ENCODE data around the gene CALM1. TPM values are rescaled to one million over a fixed set of nuclear protein-coding genes. Genes with fewer than 3 reads are reported as not detected.

The CALM1 gene
- 308 and 396 TPM in 2 replicates for total RNA-seq (2014; rRNA removed; shearing (Covaris generic); ENCODE audit: low replicate concordance)

GRCh38 chr14:90396341-90397339 lies at the start of gene CALM1:
Gene CALM1 (plus strand): TSS chr14:90397029. CDS start chr14:90397231, 202 bp downstream.
- DNase-seq (ENCODE audit: low read depth): peak; percentile 83
- in situ Hi-C loops (cut with HindIII; ENCODE audit: low pct_unique_long_range_greater_than_20kb, low sequenced_read_pairs): no loop called here

DNA sequence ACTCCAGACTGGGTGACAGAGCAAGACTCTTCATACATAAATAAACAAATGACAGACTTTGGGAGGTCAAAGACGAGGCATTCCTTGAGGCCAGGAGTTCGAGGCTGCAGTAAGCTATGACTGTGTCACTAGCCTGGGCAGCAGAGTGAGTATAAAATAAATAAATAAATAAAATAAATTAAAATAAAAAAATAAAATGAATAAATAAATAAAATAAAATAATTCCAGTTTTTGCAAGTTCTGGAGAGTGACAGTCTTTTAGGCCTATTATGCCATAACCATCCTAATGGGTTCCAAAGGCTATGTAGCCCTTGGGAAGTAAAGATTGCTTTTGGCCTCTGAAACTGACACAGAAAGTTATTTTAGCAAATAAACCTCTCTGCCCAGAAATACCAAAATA lies 48.6 kb upstream of the CALM1 start:
- in situ Hi-C loops (cut with HindIII; ENCODE audit: low pct_unique_long_range_greater_than_20kb, low sequenced_read_pairs): no loop called here
- DNase-seq (ENCODE audit: low read depth): no peak

DNA sequence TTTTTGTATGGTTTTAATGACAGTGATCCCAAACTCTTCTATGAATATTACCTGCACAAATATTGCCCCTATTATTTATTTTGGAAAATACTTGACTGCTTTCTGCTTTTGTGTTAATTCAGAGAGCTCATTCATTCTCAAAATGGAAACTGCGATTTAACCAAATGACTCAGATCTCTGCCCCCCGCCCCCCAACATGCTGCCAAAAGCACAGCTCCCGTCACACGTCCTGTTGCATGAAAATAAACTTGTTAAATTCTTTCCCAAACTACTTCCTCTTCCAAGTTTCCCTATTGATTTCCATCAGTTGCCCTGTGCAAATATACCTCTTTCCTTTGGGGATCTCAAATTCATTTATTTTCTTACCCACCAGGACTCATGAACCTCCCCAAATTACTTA lies 47.1 kb upstream of the CALM1 start:
- no peak for DNase-seq (ENCODE audit: low read depth)
- in situ Hi-C loops (cut with HindIII; ENCODE audit: low pct_unique_long_range_greater_than_20kb, low sequenced_read_pairs): no loop called here

DNA sequence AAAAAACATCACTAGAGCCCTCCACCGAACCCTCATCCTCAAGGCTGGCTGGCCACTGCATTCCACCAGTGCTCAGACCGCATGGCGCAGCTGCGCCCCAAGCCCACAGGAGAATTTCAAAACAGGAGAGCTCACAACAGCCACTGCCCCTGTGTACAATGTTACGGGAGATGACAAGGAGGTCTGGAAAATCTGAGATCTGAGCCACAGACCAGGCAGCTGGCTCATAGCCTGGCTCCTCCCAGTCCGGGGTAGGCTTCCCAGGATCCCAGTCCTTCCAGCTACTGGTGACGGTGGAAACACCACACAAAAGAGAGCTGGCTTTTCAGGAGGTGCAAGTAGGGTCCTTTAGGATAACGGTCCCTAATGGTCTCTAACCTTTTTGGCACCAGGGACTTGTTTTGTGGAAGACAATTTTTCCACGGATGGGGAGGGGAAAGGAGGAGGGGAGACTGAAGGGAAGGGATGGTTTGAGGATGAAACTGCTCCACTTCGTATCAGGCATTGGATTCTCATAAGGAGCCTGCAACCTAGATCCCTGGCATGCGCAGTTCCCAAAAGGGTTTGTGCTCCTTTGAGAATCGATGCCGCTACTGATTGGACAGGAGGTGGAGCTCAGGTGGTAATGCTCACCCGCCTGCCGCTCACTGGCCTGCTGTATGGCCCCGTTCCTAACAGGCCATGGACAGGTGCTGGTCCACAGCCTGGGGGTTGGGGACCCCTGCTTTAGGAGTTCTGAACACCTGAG lies 42.1 kb upstream of the CALM1 start:
- in situ Hi-C loops (cut with HindIII; ENCODE audit: low pct_unique_long_range_greater_than_20kb, low sequenced_read_pairs): no loop called here
- no peak for DNase-seq (ENCODE audit: low read depth)

DNA sequence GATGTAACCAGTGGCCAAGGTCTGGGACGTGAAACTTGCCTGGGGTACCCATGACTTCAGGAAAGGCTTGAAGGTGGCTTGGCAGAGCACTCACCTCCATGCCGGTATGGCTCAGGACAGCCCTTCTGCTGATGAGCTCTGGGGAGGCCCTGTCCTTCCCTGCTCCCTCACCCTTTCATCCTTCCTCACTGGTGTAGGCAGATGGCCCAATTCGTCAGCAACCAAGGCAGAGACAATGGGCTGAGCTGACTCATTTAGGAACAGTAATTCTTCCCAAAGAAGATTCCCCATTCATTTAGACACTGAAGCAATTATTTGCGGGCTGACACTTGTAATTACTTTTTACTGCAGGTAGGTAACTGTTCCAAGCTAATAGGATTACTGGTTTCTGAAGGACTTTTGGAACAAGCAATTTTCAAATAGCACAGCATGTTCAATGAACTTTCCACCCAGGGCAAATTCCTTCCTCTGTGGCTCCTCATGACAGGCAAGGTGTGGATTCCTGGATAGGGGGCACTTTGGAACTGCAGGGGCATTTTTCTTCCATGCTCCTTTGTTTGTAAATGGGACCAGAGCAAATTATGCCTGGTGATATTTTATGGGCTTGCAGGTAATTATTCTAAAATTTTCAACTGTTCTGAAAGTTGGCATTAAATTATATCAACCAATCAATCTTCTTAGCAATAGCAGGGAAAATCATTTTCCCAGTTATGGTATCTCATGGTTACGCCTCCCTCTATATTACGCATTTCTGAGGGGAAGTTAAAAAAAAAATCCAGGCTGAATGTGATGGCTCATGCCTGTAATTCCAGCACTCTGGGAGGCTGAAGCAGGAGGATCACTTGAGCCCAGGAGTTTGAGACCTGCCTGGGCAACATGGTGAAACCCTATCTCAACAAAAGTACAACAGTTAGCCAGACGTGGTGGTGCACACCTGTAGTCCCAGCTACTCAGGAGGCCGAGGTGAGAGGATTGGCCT lies 41.0 kb upstream of the CALM1 start:
- in situ Hi-C loops (cut with HindIII; ENCODE audit: low pct_unique_long_range_greater_than_20kb, low sequenced_read_pairs): no loop called here
- no peak for DNase-seq (ENCODE audit: low read depth)

GRCh38 chr14:90356925-90357324 lies 39.9 kb upstream of the CALM1 start:
- DNase-seq (ENCODE audit: low read depth): no peak
- in situ Hi-C loops (cut with HindIII; ENCODE audit: low pct_unique_long_range_greater_than_20kb, low sequenced_read_pairs): no loop called here

DNA sequence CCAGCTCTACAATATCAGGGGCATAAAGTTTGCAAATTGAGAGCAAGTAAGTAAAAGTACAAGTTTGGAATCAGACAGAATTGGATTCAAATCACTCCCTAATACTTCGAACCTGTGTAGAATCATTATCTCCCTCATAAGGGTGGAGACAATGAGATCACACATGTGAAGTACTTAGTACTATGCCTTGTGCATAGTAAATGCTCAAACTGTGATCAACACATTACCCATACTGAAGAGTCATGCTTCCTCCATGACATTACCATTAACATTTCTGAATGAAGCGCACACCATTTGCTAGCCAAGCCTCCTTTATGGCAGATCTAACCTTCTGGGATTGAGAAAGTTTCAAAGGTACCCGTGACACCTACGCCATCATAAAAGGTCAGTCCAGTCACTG lies 38.5 kb upstream of the CALM1 start:
- DNase-seq (ENCODE audit: low read depth): no peak
- in situ Hi-C loops (cut with HindIII; ENCODE audit: low pct_unique_long_range_greater_than_20kb, low sequenced_read_pairs): no loop called here

- no peak for DNase-seq (ENCODE audit: low read depth)
- in situ Hi-C loops (cut with HindIII; ENCODE audit: low pct_unique_long_range_greater_than_20kb, low sequenced_read_pairs): no loop called here
Measured at GRCh38 chr14:90361865-90362557, 34.8 kb upstream of the CALM1 start.

- no peak for DNase-seq (ENCODE audit: low read depth)
- in situ Hi-C loops (cut with HindIII; ENCODE audit: low pct_unique_long_range_greater_than_20kb, low sequenced_read_pairs): no loop called here
Measured at GRCh38 chr14:90362558-90362896, 34.3 kb upstream of the CALM1 start.

GRCh38 chr14:90368946-90369721 lies 27.7 kb upstream of the CALM1 start:
- in situ Hi-C loops (cut with HindIII; ENCODE audit: low pct_unique_long_range_greater_than_20kb, low sequenced_read_pairs): no loop called here
- DNase-seq (ENCODE audit: low read depth): peak; percentile 54

DNA sequence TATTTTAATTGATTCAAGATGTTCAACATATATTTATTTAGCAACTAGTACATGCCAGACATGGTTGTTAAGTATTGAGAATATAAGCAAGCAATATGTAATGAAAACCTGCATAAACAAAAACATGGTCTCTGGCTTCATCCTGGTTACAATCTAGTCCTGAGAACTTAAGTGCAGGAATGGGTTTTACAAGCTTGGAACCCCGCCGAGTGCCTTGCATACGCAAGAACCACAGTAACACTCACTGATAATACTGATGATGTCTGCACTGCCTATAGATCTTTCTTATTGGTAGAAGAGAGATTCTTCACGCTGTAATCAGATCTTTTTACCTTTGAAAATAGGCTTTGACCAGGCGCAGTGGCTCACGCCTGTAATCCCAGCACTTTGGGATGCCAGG lies 22.9 kb upstream of the CALM1 start:
- DNase-seq (ENCODE audit: low read depth): no peak
- in situ Hi-C loops (cut with HindIII; ENCODE audit: low pct_unique_long_range_greater_than_20kb, low sequenced_read_pairs): no loop called here

GRCh38 chr14:90374813-90375212 lies 22.0 kb upstream of the CALM1 start:
- in situ Hi-C loops (cut with HindIII; ENCODE audit: low pct_unique_long_range_greater_than_20kb, low sequenced_read_pairs): no loop called here
- DNase-seq (ENCODE audit: low read depth): no peak

DNA sequence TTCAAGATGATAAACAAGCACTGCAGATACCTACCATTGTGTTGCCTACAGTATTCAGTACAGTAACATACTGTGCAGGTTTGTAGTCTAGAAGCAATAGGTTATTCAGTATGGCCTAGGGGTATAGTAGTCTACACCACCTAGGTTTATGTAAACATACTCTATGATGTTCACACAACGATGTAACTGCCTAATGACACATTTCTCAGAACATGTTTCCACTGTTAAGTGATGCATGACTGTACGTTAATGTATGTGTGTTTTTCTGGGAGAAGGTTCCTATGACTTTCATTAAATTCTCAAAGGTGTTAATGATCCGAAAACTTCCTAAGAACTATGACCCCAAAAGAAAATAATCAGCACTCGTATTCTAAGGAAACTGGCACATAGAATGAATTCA lies 20.9 kb upstream of the CALM1 start:
- in situ Hi-C loops (cut with HindIII; ENCODE audit: low pct_unique_long_range_greater_than_20kb, low sequenced_read_pairs): no loop called here
- peak; percentile 77 for DNase-seq (ENCODE audit: low read depth)

- no peak for DNase-seq (ENCODE audit: low read depth)
- in situ Hi-C loops (cut with HindIII; ENCODE audit: low pct_unique_long_range_greater_than_20kb, low sequenced_read_pairs): no loop called here
Measured at GRCh38 chr14:90378249-90378648, 18.6 kb upstream of the CALM1 start.

DNA sequence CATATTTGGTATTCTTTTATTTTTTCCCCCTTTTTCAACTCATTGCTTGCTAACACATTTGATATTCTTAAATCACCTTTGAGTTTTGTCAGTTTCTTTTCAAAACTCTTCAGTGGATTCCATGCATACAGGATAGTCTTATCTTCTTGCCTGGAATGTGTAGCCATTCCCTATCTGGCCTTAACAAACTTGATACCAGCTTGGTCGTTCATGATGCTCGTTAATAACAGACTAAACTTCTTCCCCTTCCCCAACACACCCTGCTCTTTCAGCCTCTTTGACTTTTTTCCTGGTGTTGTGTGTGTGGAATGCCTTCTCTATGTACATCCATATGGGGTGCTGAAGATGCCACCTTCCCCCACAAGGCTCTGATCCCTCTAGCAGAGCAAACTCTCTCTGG lies 17.7 kb upstream of the CALM1 start:
- no peak for DNase-seq (ENCODE audit: low read depth)
- in situ Hi-C loops (cut with HindIII; ENCODE audit: low pct_unique_long_range_greater_than_20kb, low sequenced_read_pairs): no loop called here

GRCh38 chr14:90381011-90381786 lies 15.6 kb upstream of the CALM1 start:
- DNase-seq (ENCODE audit: low read depth): no peak
- in situ Hi-C loops (cut with HindIII; ENCODE audit: low pct_unique_long_range_greater_than_20kb, low sequenced_read_pairs): no loop called here

All from Caki2 (cell line).